ENCODE measurements around the gene DDA1.

DNA sequence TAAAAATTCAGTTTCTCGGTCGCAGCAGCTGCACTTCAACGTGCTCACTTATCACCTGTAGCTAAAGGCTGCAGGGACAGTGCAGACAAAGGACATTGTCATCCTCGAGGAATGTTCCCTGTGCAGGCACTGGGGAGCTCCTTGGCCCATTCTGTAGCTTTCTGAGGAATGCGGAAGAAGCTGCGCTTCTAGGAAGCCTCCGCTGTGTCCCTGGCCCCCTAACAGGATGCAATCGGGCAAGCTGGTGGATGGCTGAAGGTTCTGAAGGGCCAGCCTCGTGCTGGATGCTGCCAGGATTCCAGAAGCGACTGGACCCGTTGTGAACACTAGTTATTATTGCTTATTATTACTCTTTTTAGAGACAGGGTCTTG is 17.2 kb downstream of the DDA1 start:
- TF ChIP-seq, protein P1, sequence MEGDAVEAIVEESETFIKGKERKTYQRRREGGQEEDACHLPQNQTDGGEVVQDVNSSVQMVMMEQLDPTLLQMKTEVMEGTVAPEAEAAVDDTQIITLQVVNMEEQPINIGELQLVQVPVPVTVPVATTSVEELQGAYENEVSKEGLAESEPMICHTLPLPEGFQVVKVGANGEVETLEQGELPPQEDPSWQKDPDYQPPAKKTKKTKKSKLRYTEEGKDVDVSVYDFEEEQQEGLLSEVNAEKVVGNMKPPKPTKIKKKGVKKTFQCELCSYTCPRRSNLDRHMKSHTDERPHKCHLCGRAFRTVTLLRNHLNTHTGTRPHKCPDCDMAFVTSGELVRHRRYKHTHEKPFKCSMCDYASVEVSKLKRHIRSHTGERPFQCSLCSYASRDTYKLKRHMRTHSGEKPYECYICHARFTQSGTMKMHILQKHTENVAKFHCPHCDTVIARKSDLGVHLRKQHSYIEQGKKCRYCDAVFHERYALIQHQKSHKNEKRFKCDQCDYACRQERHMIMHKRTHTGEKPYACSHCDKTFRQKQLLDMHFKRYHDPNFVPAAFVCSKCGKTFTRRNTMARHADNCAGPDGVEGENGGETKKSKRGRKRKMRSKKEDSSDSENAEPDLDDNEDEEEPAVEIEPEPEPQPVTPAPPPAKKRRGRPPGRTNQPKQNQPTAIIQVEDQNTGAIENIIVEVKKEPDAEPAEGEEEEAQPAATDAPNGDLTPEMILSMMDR (IDR thresholded peaks at IDR 0.05; ENCODE audit: low read depth, low read length), result no peak
- no peak for TF ChIP-seq POLR2A (IDR thresholded peaks at IDR 0.05; ENCODE audit: extremely low read depth, insufficient read length)
